Esophagus muscularis mucosa (tissue), 3 donors: Measurements from ENCODE around the gene PPFIBP1.

Experiments
- CTCF ChIP-seq, 3 experiments: fragments of 200-600 bp in 2 of 3; fragments of 450-650 bp in 1 of 3; sonication (generic) in 2 of 3; IDR thresholded peaks; one replicate each; pipeline ENCODE4 v1.5.1; 2017 to 2019; ENCODE audit warnings: antibody characterized with exemption in 3 of 3, mild to moderate bottlenecking in 2 of 3, moderate library complexity in 1 of 3
- POLR2A ChIP-seq: fragments of 450-650 bp; IDR thresholded peaks from one replicate; pipeline ENCODE4 v1.6.1; 2017; ENCODE audit warnings: antibody characterized with exemption, moderate library complexity, mild to moderate bottlenecking, low read depth

- TF ChIP-seq POLR2A (no peak), CTCF (IDR thresholded peaks at IDR 0.05) (no peak)
Measured at GRCh38 chr12:27693403-27693802, 169.4 kb downstream of the PPFIBP1 start.
